Endothelial cell of umbilical vein (primary cell): ENCODE results near the gene AP1G2. TPM values are rescaled to one million over a fixed set of nuclear protein-coding genes. Genes with fewer than 3 reads are reported as not detected.

Experiments
- BruUV-seq: library from RNA; stranded (reverse); fragments of 400-500 nt; replicated peaks from 2 replicates; lab custom pipeline; 2021; lab: Mats Ljungman, UMichigan
- CTCF ChIA-PET: fragments of 300-600, 350-600 bp; sonication (Branson Sonifier 250); formaldehyde crosslinking; loops from one replicate; lab custom pipeline; 2021; ENCODE audit warnings: antibody characterized with exemption, inconsistent platforms; lab: Charles Lee
- POLR2A ChIA-PET: fragments of 300-600, 350-600 bp; sonication (Branson Sonifier 250); formaldehyde crosslinking; loops from one replicate; lab custom pipeline; 2021; ENCODE audit warnings: antibody characterized with exemption, inconsistent platforms; lab: Charles Lee
- DNase-seq: peaks from one replicate; pipeline ENCODE4 v3.0.0-alpha.2; 2011; ENCODE audit warnings: low read depth, low spot score
- FAIRE-seq: peaks from 2 replicates; lab custom pipeline; 2011; peaks lifted over from hg19 to GRCh38; lab: Jason Lieb, UNC
- H2AFZ ChIP-seq: 2 replicates; pipeline ENCODE4 v1.6.0; 2012; ENCODE audit warnings: low read depth, low read length, control low read depth, inconsistent platforms
- H3K27ac ChIP-seq: 2 replicates; pipeline ENCODE4 v1.5.1; 2011; ENCODE audit warnings: low read depth, mild to moderate bottlenecking, control low read depth, low read length, moderate library complexity; ENCODE audit not compliant: insufficient read depth
- H3K27me3 ChIP-seq, 2 experiments: 2 replicates each; pipeline versions ENCODE4 v1.6.0 to v1.6.1; 2011; ENCODE audit warnings: low read length in 2 of 2, mixed read lengths in 1 of 2; ENCODE audit not compliant: control insufficient read depth in 2 of 2, insufficient read depth in 2 of 2
- H3K36me3 ChIP-seq, 2 experiments: 2 replicates in 1 of 2; 3 replicates in 1 of 2; pipeline ENCODE4 v1.5.1; 2011; ENCODE audit warnings: low read length in 2 of 2, mild to moderate bottlenecking in 1 of 2, moderate library complexity in 1 of 2; ENCODE audit not compliant: control insufficient read depth in 2 of 2, insufficient read depth in 2 of 2; ENCODE audit errors: extremely low read depth in 1 of 2
- H3K4me1 ChIP-seq: 3 replicates; pipeline ENCODE4 v1.5.1; 2011; ENCODE audit warnings: mild to moderate bottlenecking, low read length; ENCODE audit not compliant: control insufficient read depth, insufficient read depth; ENCODE audit errors: extremely low read depth
- H3K4me2 ChIP-seq: 2 replicates; pipeline ENCODE4 v1.6.1; 2011; ENCODE audit warnings: low read length, control low read depth, mixed read lengths; ENCODE audit not compliant: insufficient read depth
- H3K4me3 ChIP-seq, 3 experiments: fragments of 200-600 bp in 1 of 3; sonication (generic), shearing (Covaris generic) in 1 of 3; replicated peaks in 1 of 3; 2 replicates each; pipeline ENCODE4 v1.5.1; 2011 to 2016; ENCODE audit warnings: control low read depth in 3 of 3, low read length in 3 of 3, mild to moderate bottlenecking in 2 of 3, inconsistent platforms in 1 of 3, low read depth in 1 of 3, moderate library complexity in 1 of 3; ENCODE audit not compliant: insufficient read depth in 1 of 3
- H3K79me2 ChIP-seq: 2 replicates; pipeline ENCODE4 v1.6.0; 2012; ENCODE audit warnings: low read length, inconsistent platforms; ENCODE audit not compliant: control insufficient read depth, insufficient read depth
- H3K9ac ChIP-seq: replicated peaks from 2 replicates; pipeline ENCODE3; 2011; ENCODE audit warnings: low read length, control low read depth; ENCODE audit not compliant: insufficient read depth; ENCODE audit errors: extremely low read depth
- H3K9me1 ChIP-seq: replicated peaks from 3 replicates; pipeline ENCODE4 v1.6.0; 2011; ENCODE audit warnings: mild to moderate bottlenecking, low read length; ENCODE audit not compliant: control insufficient read depth, insufficient read depth; ENCODE audit errors: extremely low read depth
- H3K9me3 ChIP-seq: replicated peaks from 2 replicates; pipeline ENCODE4 v1.5.1; 2012; ENCODE audit warnings: low read length, inconsistent platforms; ENCODE audit not compliant: control insufficient read depth, insufficient read depth
- H4K20me1 ChIP-seq: replicated peaks from 2 replicates; pipeline ENCODE3; 2011; ENCODE audit warnings: mild to moderate bottlenecking, low read length; ENCODE audit not compliant: control insufficient read depth, insufficient read depth; ENCODE audit errors: extremely low read depth
- FOS ChIP-seq: IDR thresholded peaks from 2 replicates; pipeline ENCODE4 v1.6.1; 2011; ENCODE audit warnings: mild to moderate bottlenecking, low read length, moderate library complexity, borderline replicate concordance; ENCODE audit not compliant: insufficient read depth
- MYC ChIP-seq: IDR thresholded peaks from one replicate; pipeline ENCODE4 v1.6.1; 2011; ENCODE audit warnings: mild to moderate bottlenecking, low read depth, low read length
- POLR2AphosphoS5 ChIP-seq: IDR thresholded peaks from 2 replicates; pipeline ENCODE4 v1.6.1; 2012; ENCODE audit warnings: low read depth, mild to moderate bottlenecking, control low read depth, low read length, moderate library complexity; ENCODE audit not compliant: insufficient read depth
- dilution Hi-C: fragments of 300-500 bp; cut with MboI; formaldehyde crosslinking; loops from one replicate; pipeline ENCODE4 v1.15.0; 2019; ENCODE audit warnings: low sequenced_read_pairs; ENCODE audit not compliant: extremely low pct_ligation_motif_present
- intact Hi-C: fragments of 100-400 bp; cut with micrococcal nuclease; formaldehyde crosslinking; loops from one replicate; pipeline ENCODE4 v1.10.0; 2022
- polyA plus RNA-seq, 4 experiments: library from polyadenylated mRNA; depleted of rRNA in 3 of 4; stranded (reverse) in 3 of 4; unstranded in 1 of 4; fragments of >200 nt; gene quantifications; 2 replicates each; pipeline versions ENCODE4 v1.2.1 to v1.2.3, GENCODE V29; 2011 to 2012; ENCODE audit warnings: missing spikeins in 1 of 4
- total RNA-seq: library from RNA; stranded (reverse); gene quantifications from 2 replicates; pipeline ENCODE4 v1.2.3, GENCODE V29; 2021

AP1G2 gene
- total and polyA plus RNA-seq, 2 donors (not counting 3 experiments of a cell fraction or from before 2014, with no cell fraction given): 39.0 to 55.8 TPM

- no TSS peak for BruUV-seq
- Histone ChIP-seq H3K4me2 (no peak overlapping the region), H4K20me1 (no peaks in the 10 kb centered on the region), H3K27me3 (no peaks in the 10 kb centered on the region), H3K9me1 (no peaks in the 10 kb centered on the region), H3K36me3 (no peaks in the 10 kb centered on the region), H3K4me3 (no peak overlapping the region), H2AFZ (no peak overlapping the region), H3K27ac (no peak overlapping the region), H3K79me2 (no peaks in the 10 kb centered on the region), H3K9me3 (no peaks in the 10 kb centered on the region), H3K9ac (no peak overlapping the region), H3K4me1 (no peaks in the 10 kb centered on the region)
- intact Hi-C loops (no loop called here), dilution Hi-C loops (no loop called here)
- DNase-seq (no peak), FAIRE-seq (no peak)
- no peak for TF ChIP-seq POLR2AphosphoS5
- POLR2A ChIA-PET: no interaction called here
- CTCF ChIA-PET: interaction anchor here (1.0 kb wide), 1 partner anchor 14 kb away, joined by 3 read pairs; no protein-coding TSS in a partner anchor
These were observed 35.5 kb upstream of the AP1G2 start for GRCh38 chr14:23603103-23603502.

DNA sequence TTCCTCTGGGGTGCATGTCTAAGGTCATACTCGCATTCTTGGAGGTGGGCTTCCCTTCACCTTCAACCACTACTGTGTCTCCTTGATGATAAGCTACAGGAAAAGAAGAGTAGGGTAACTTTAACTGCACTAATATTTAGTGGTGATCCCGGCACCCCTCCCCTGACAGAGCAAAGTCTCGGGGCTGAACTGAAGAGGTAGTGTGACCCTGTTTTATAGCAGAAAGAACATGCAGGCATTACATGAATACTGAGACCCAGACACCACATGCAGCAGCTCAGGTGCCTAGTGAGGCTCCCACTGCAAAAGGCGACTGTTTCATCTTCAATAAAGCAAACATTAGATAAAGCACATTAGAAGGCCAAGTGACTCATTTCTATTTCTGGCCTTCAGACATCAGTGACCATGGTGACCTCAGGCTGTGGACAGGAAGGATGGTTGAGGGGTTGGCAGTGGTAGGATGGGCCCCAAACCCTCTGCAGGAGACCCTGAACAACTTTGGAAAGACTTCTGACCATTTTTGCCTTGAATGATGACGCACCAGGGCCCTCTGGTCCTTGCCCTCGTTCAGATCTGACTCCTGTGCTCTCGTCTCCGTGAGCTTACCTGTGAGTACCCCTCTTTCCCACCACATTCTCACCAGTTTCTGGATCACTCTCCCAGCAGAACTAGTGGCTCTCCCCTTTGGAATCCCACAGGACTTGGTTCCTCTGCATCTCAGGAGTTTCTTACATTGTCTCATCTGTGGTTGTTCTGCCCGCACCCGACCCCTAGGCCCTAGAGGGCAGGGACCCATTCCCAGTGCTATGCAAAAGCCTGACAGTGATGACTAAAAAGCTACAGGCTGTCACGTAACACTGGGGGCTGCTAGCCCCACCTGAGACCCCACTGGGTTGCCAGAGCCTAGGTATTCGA is 34.8 kb upstream of the AP1G2 start:
- no peak overlapping the region for H3K27ac ChIP-seq
- CTCF ChIA-PET: interaction anchor here (1.0 kb wide), 1 partner anchor 14 kb away, joined by 3 read pairs; no protein-coding TSS in a partner anchor
- no peaks in the 10 kb centered on the region for H3K79me2 ChIP-seq
- H3K9ac ChIP-seq: no peak overlapping the region
- POLR2A ChIA-PET: no interaction called here
- dilution Hi-C loops: no loop called here
- FAIRE-seq (no peak), DNase-seq (no peak)
- H3K4me3 ChIP-seq: no peak overlapping the region
- intact Hi-C loops: no loop called here
- H3K9me1 ChIP-seq: no peaks in the 10 kb centered on the region
- no peaks in the 10 kb centered on the region for H3K36me3 ChIP-seq
- H3K9me3 ChIP-seq: no peaks in the 10 kb centered on the region
- no peak overlapping the region for H2AFZ ChIP-seq
- TF ChIP-seq POLR2AphosphoS5 (no peak), FOS (no peak), MYC (no peak)
- H4K20me1 ChIP-seq: no peaks in the 10 kb centered on the region
- no TSS peak for BruUV-seq
- H3K4me2 ChIP-seq: no peak overlapping the region
- no peaks in the 10 kb centered on the region for H3K27me3 ChIP-seq
- no peaks in the 10 kb centered on the region for H3K4me1 ChIP-seq
